ENCODE results near the gene OCA2. TPM values are rescaled to one million over a fixed set of nuclear protein-coding genes. Genes with fewer than 3 reads are reported as not detected.

Gene OCA2
- total and polyA plus RNA-seq, 4 donors = 0.49 to 23.0 (median 2.3) TPM

- H3K27me3 ChIP-seq (ENCODE audit: control insufficient read depth in 3 of 3, insufficient read depth in 3 of 3, low read length in 2 of 3) = no peaks in the 10 kb centered on the region
- no peak overlapping the region for H3K9ac ChIP-seq (ENCODE audit: insufficient read depth in 1 of 2, low read length in 2 of 2)
- H3K27ac ChIP-seq (ENCODE audit: low read depth in 1 of 2, low read length in 1 of 2) = no peak overlapping the region
- no peak for TF ChIP-seq CTCF (IDR thresholded peaks at IDR 0.05; ENCODE audit: control extremely low read depth, extremely low read depth)
- no peak overlapping the region for H3K4me3 ChIP-seq
- peaks cover 0 to under 1% (median 0%) of the 10 kb centered on the region in 5 donors for H3K4me1 ChIP-seq (ENCODE audit: control insufficient read depth in 5 of 5, insufficient read depth in 5 of 5, low read length in 5 of 5)
- H3K9me3 ChIP-seq (ENCODE audit: control insufficient read depth in 4 of 4, insufficient read depth in 3 of 4, low read length in 3 of 4) = peaks cover 0 to 6% (median 0%) of the 10 kb centered on the region in 4 donors
- no peak for ATAC-seq (ENCODE audit: insufficient read depth, low FRiP score)
- 94% methylated on average over 7 of the region's 7 CpGs for WGBS, 2 donors
- no peak for DNase-seq
- H3K36me3 ChIP-seq (ENCODE audit: control insufficient read depth in 4 of 4, insufficient read depth in 4 of 4, low read length in 4 of 4) = no peaks in the 10 kb centered on the region
Observed at GRCh38 chr15:27771892-27772291, 327.2 kb downstream of the OCA2 start.

- DNase-seq = no peak
- no peak for ATAC-seq (ENCODE audit: insufficient read depth, low FRiP score)
- H3K4me1 ChIP-seq (ENCODE audit: control insufficient read depth in 5 of 5, insufficient read depth in 5 of 5, low read length in 5 of 5) = no peaks in the 10 kb centered on the region
- H3K27me3 ChIP-seq (ENCODE audit: control insufficient read depth in 3 of 3, insufficient read depth in 3 of 3, low read length in 2 of 3) = no peaks in the 10 kb centered on the region
- 95 to 96% methylated on average over 25 to 26 of the region's 26 CpGs for WGBS, 2 donors
- H3K36me3 ChIP-seq (ENCODE audit: control insufficient read depth in 4 of 4, insufficient read depth in 4 of 4, low read length in 4 of 4) = no peaks in the 10 kb centered on the region
- TF ChIP-seq CTCF (IDR thresholded peaks at IDR 0.05; ENCODE audit: control extremely low read depth, extremely low read depth) = no peak
- H3K9me3 ChIP-seq (ENCODE audit: control insufficient read depth in 4 of 4, insufficient read depth in 3 of 4, low read length in 3 of 4) = peaks cover 0 to 6% (median 0%) of the 10 kb centered on the region in 4 donors
- no peak overlapping the region for H3K27ac ChIP-seq (ENCODE audit: low read depth in 1 of 2, low read length in 1 of 2)
- no peak overlapping the region for H3K9ac ChIP-seq (ENCODE audit: insufficient read depth in 1 of 2, low read length in 2 of 2)
- H3K4me3 ChIP-seq = no peak overlapping the region
Observed at GRCh38 chr15:27770769-27771554, 328.2 kb downstream of the OCA2 start.

GRCh38 chr15:27770086-27770607 lies 329.0 kb downstream of the OCA2 start:
- H3K27ac ChIP-seq (ENCODE audit: low read depth in 1 of 2, low read length in 1 of 2) = no peak overlapping the region
- 89 to 96% methylated on average over 44 to 48 of the region's 48 CpGs for WGBS, 2 donors
- H3K4me3 ChIP-seq = no peak overlapping the region
- H3K36me3 ChIP-seq (ENCODE audit: control insufficient read depth in 4 of 4, insufficient read depth in 4 of 4, low read length in 4 of 4) = no peaks in the 10 kb centered on the region
- no peak for TF ChIP-seq CTCF (IDR thresholded peaks at IDR 0.05; ENCODE audit: control extremely low read depth, extremely low read depth)
- H3K9me3 ChIP-seq (ENCODE audit: control insufficient read depth in 4 of 4, insufficient read depth in 3 of 4, low read length in 3 of 4) = peaks cover 0 to 6% (median 0%) of the 10 kb centered on the region in 4 donors
- ATAC-seq (ENCODE audit: insufficient read depth, low FRiP score) (no peak), DNase-seq (no peak)
- no peaks in the 10 kb centered on the region for H3K27me3 ChIP-seq (ENCODE audit: control insufficient read depth in 3 of 3, insufficient read depth in 3 of 3, low read length in 2 of 3)
- H3K9ac ChIP-seq (ENCODE audit: insufficient read depth in 1 of 2, low read length in 2 of 2) = no peak overlapping the region
- H3K4me1 ChIP-seq (ENCODE audit: control insufficient read depth in 5 of 5, insufficient read depth in 5 of 5, low read length in 5 of 5) = no peaks in the 10 kb centered on the region

Measured in lung (tissue), 12 donors.